ENCODE data around the gene RSPH4A.
"Not testable (repeated sequence)": the region's sequence is repeated elsewhere in the genome, so short reads cannot be mapped to it uniquely, and the experiment has no call there.

The RSPH4A gene

DNA sequence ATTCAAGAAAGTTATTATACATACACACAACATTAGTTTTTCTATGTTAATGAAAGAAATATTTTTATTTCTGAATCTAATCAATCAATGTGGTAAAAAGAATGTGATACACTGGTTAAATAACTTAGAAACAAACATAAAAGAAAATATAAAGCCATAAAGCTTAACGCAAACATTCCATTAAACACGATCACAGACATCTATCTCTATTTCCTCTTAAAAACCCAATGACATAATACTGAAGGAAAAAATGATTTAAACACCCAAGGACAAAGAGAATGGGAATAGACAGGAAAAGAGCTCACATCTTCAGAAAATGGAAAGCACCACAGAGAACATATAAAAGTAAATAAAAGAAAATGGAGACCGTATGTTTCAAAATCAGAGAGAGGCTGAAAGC, 32.9 kb downstream of the RSPH4A start:
- in situ Hi-C loops (cut with HindIII; ENCODE audit: low sequenced_read_pairs): no loop called here
- TF ChIP-seq, protein P1, sequence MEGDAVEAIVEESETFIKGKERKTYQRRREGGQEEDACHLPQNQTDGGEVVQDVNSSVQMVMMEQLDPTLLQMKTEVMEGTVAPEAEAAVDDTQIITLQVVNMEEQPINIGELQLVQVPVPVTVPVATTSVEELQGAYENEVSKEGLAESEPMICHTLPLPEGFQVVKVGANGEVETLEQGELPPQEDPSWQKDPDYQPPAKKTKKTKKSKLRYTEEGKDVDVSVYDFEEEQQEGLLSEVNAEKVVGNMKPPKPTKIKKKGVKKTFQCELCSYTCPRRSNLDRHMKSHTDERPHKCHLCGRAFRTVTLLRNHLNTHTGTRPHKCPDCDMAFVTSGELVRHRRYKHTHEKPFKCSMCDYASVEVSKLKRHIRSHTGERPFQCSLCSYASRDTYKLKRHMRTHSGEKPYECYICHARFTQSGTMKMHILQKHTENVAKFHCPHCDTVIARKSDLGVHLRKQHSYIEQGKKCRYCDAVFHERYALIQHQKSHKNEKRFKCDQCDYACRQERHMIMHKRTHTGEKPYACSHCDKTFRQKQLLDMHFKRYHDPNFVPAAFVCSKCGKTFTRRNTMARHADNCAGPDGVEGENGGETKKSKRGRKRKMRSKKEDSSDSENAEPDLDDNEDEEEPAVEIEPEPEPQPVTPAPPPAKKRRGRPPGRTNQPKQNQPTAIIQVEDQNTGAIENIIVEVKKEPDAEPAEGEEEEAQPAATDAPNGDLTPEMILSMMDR (IDR thresholded peaks at IDR 0.05; ENCODE audit: low read depth, low read length): no peak
- H3K4me3 ChIP-seq (ENCODE audit: low read depth, low read length): no peak overlapping the region
- DNase-seq (ENCODE audit: low read depth, low spot score): no peak

DNA sequence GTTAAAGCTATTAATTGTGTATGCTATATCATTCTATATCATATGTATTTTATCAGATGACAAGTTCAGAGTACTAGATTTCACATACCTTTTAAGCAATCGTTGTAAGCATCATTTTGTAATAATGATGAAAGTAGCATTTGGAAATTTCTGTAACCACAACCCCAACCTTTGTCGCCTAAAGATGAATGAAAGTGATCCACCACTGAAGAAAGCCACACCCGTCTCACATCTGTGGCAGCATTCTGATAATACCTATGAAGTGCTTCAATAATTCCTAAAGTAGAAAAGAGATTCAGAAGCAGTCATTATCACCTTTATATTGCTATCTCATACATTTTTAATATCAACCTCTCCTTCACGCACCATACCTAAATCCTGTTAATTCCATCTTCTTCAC, 35.6 kb downstream of the RSPH4A start:
- DNase-seq (ENCODE audit: low read depth, low spot score): no peak
- in situ Hi-C loops (cut with HindIII; ENCODE audit: low sequenced_read_pairs): no loop called here
- TF ChIP-seq, protein P1 (IDR thresholded peaks at IDR 0.05; ENCODE audit: low read depth, low read length): no peak
- no peak overlapping the region for H3K4me3 ChIP-seq (ENCODE audit: low read depth, low read length)

- no peak for DNase-seq (ENCODE audit: low read depth, low spot score)
- in situ Hi-C loops (cut with HindIII; ENCODE audit: low sequenced_read_pairs): no loop called here
- H3K4me3 ChIP-seq (ENCODE audit: low read depth, low read length): no peak overlapping the region
- TF ChIP-seq, protein P1 (IDR thresholded peaks at IDR 0.05; ENCODE audit: low read depth, low read length): no peak
These were observed 45.3 kb downstream of the RSPH4A start for GRCh38 chr6:116661594-116661993.

DNA sequence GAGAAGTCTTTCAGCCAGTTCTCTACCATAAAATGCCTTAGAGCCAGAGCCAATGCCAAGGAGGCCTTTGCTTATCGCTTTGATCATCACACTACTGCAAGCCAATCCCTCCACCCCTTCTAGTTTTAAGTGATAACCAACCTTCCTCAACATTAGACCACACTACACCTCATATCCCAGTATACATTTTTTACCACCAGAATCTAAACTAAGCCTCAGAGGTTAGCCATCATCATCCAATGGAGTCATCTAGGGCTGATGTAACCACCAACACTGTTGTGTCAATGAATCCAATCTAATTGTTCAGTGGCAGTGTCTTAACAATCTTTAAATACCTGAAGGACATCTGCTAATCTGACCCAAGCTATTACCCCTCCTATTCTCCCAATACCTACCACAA, 45.9 kb downstream of the RSPH4A start:
- in situ Hi-C loops (cut with HindIII; ENCODE audit: low sequenced_read_pairs): no loop called here

GRCh38 chr6:116663308-116663707, 47.0 kb downstream of the RSPH4A start:
- TF ChIP-seq, protein P1 (IDR thresholded peaks at IDR 0.05; ENCODE audit: low read depth, low read length): no peak
- no peak overlapping the region for H3K4me3 ChIP-seq (ENCODE audit: low read depth, low read length)
- in situ Hi-C loops (cut with HindIII; ENCODE audit: low sequenced_read_pairs): no loop called here
- no peak for DNase-seq (ENCODE audit: low read depth, low spot score)

More for the DNA sequence above, 45.9 kb downstream of the RSPH4A start:
- TF ChIP-seq, protein P1 (IDR thresholded peaks at IDR 0.05; ENCODE audit: low read depth, low read length): no peak
- no peak overlapping the region for H3K4me3 ChIP-seq (ENCODE audit: low read depth, low read length)
- no peak for DNase-seq (ENCODE audit: low read depth, low spot score)

DNA sequence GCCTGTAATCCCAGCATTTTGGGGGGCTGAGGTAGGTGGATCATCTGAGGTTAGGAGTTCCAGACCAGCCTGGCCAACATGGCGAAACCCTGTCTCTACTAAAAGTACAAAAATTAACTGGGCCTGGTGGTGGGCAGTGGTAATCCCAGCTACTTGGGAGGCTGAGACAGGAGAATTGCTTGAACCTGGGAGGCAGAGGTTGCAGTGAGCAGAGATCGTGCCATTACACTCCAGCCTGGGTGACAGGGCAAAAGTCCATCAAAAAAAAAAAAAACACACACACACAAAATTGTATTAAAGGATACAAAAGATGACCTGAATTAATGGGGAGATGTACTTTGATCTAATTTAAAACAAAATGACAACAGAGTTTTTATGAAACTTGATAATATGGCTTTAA, 47.9 kb downstream of the RSPH4A start:
- H3K4me3 ChIP-seq (ENCODE audit: low read depth, low read length); in situ Hi-C loops (cut with HindIII; ENCODE audit: low sequenced_read_pairs); DNase-seq (ENCODE audit: low read depth, low spot score): not testable (repeated sequence)

DNA sequence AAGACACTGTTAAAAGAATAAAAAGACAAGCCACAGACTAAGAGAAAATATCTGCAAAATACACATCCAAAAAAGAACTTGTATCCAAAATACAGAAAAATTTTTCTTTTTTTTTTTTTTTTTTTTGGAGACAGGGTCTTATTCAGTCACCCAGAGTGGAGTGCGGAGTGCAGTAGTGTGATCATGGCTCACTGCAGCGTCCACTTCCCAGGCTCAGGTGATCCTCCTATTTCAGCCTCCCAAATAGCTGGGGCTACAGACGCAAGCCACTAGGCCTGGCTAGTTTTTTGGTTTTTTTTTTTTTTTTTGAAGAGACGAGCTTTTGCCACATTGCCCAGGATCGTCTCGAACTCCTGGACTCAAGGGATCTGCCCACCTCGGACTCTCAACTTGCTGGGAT, 49.2 kb downstream of the RSPH4A start:
- in situ Hi-C loops (cut with HindIII; ENCODE audit: low sequenced_read_pairs): no loop called here
- TF ChIP-seq, protein P1 (IDR thresholded peaks at IDR 0.05; ENCODE audit: low read depth, low read length): no peak
- DNase-seq (ENCODE audit: low read depth, low spot score): no peak
- no peak overlapping the region for H3K4me3 ChIP-seq (ENCODE audit: low read depth, low read length)
